H1 (cell line): Measurements from ENCODE around the gene CACNA1C. TPM values are rescaled to one million over a fixed set of nuclear protein-coding genes. Genes with fewer than 3 reads are reported as not detected.

Experiments used
- BCL11A ChIP-seq, 2 experiments: IDR thresholded peaks; one replicate each; pipeline ENCODE4 v1.6.1; 2011; ENCODE audit warnings: low read depth in 2 of 2, low read length in 2 of 2, mild to moderate bottlenecking in 2 of 2
- polyA plus RNA-seq, 7 experiments: library from polyadenylated mRNA; depleted of rRNA in 3 of 7; stranded (reverse) in 5 of 7; unstranded in 2 of 7; fragments of >200 nt in 5 of 7; fragments of 200-250 nt in 2 of 7; gene quantifications; 1 replicate in 5 of 7; 2 replicates in 1 of 7; 4 replicates in 1 of 7; pipeline versions ENCODE4 v1.2.1 to v1.2.3, GENCODE V29; 2011 to 2013; ENCODE audit warnings: missing spikeins in 2 of 7, mixed read lengths in 2 of 7
- total RNA-seq: library from RNA; stranded (reverse); fragmentation: NEBNext Ultra II Directional; extraction: Animal tissue kit (Norgen Biotek cat#: 25700); gene quantifications from 2 replicates; pipeline ENCODE4 v1.2.1, GENCODE V29; 2021

The CACNA1C gene
- total and polyA plus RNA-seq, 2 of the 8 experiments (the other 6 are each of a cell fraction or from before 2014, with no cell fraction given), result 1.3 TPM

GRCh38 chr12:2247120-2247519, 194.3 kb downstream of the CACNA1C start (continued):
- TF ChIP-seq BCL11A (IDR thresholded peaks at IDR 0.05; ENCODE audit: low read depth in 2 of 2, low read length in 2 of 2), result no peak
